ENCODE results near the gene SYNCRIP.

GRCh38 chr6:85591207-85591606 lies 51.5 kb downstream of the SYNCRIP start:
- TF ChIP-seq CTCF (IDR thresholded peaks at IDR 0.05; ENCODE audit: insufficient read depth, low read length): no peak
- no peak for TF ChIP-seq REST (IDR thresholded peaks at IDR 0.05; ENCODE audit: insufficient replicate concordance, low read depth)
- TF ChIP-seq GABPA (IDR thresholded peaks at IDR 0.05; ENCODE audit: low read depth): no peak
- TF ChIP-seq POLR2AphosphoS5 (IDR thresholded peaks at IDR 0.05; ENCODE audit: low read depth): no peak
- no peak for TF ChIP-seq SPI1 (IDR thresholded peaks at IDR 0.05; ENCODE audit: borderline replicate concordance, low read depth)
